Omental fat pad (tissue), 4 donors: ENCODE measurements around the gene ANK3. TPM values are rescaled to one million over a fixed set of nuclear protein-coding genes. Genes with fewer than 3 reads are reported as not detected.
A peak's percentile ranks its signal among the peaks of the same experiment; 100 is the strongest.

Experiments
- ATAC-seq: fragments of 150-250 bp; one replicate; pipeline ENCODE4 v1.9.1; 2016; ENCODE audit warnings: mild to moderate bottlenecking, moderate library complexity; ENCODE audit not compliant: low FRiP score
- DNase-seq: peaks from one replicate; pipeline ENCODE4 v3.0.0-alpha.2; 2019; ENCODE audit warnings: low spot score
- total RNA-seq, 4 donors: library from RNA; depleted of rRNA; stranded (reverse); fragments of >200 nt; gene quantifications; one replicate each; pipeline ENCODE4 v1.1.0, GENCODE V29; 2016
- TF ChIP-seq, protein P1 (sequence below), 3 donors: fragments of 450-650 bp; IDR thresholded peaks; one replicate each; pipeline ENCODE4 v1.5.1; 2016 to 2017; ENCODE audit warnings: antibody characterized with exemption in 3 of 3, mild to moderate bottlenecking in 3 of 3, moderate library complexity in 2 of 3

ANK3 gene
- total RNA-seq, 4 donors from 2014 or later: 10.5 to 22.5 (median 13.3) TPM

DNA sequence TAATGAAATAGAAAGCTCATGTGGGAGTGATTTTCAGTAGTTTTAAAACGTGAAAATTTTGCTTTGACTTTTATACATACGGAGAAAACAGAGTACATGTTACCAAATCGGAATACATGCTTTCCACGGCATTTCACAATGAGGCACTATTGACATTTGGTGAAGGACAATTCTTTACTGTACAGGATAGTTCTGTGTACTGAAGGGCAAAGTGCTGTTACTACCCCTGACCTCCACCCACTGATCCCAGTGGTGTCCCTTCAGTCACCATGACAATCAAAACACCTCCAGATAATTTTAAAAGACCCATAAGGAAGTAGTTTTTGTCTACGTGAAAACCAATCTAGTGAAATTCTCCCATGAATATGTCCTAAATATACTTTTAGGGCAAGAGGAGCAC, 33.1 kb upstream of the ANK3 start:
- no peak for ATAC-seq
- TF ChIP-seq, protein P1, sequence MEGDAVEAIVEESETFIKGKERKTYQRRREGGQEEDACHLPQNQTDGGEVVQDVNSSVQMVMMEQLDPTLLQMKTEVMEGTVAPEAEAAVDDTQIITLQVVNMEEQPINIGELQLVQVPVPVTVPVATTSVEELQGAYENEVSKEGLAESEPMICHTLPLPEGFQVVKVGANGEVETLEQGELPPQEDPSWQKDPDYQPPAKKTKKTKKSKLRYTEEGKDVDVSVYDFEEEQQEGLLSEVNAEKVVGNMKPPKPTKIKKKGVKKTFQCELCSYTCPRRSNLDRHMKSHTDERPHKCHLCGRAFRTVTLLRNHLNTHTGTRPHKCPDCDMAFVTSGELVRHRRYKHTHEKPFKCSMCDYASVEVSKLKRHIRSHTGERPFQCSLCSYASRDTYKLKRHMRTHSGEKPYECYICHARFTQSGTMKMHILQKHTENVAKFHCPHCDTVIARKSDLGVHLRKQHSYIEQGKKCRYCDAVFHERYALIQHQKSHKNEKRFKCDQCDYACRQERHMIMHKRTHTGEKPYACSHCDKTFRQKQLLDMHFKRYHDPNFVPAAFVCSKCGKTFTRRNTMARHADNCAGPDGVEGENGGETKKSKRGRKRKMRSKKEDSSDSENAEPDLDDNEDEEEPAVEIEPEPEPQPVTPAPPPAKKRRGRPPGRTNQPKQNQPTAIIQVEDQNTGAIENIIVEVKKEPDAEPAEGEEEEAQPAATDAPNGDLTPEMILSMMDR (IDR thresholded peaks at IDR 0.05): no peak
- DNase-seq: no peak

DNA sequence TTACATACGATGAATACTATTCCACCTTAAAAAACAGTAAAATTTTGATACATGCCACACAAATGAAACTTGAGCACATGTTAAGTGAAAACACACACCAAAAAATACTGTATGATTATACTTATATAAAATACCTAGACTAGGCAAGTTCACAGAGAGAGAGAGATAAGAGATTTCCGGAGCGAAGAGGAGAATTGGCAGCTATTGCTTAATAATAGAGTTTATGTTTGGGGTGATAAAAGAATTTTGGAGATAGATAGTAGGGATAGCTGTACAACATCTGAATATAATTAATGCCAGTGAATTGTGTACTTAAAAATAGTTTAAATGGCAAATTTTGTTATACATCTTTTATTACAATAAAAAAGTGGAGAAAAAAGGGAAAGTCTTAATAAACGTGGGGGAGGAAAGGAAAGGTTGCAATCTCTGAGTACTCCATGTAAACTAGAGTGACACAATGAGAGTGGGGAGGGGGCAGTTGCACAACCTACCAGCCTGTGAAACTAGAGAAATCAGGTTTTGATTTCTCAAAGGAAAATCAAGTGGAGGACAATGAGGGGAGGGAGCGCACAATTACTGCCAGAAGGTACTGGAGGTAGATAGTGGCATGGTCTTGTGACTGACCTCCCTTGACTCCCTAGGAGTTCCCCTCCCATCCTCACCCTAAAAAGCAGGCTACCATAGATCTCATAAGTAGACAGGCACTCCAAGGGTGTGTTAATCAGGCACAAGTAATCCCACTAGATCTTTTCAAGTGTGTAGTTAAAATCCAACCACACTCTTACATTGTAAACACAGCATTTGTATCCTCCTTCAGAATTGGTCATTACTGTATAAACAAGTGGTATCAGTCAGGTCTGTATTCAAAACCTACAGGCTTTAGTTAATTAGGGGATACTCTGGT, 31.6 kb upstream of the ANK3 start:
- peak; percentile 46 for ATAC-seq
- DNase-seq: no peak
- TF ChIP-seq, protein P1 (IDR thresholded peaks at IDR 0.05): no peak

DNA sequence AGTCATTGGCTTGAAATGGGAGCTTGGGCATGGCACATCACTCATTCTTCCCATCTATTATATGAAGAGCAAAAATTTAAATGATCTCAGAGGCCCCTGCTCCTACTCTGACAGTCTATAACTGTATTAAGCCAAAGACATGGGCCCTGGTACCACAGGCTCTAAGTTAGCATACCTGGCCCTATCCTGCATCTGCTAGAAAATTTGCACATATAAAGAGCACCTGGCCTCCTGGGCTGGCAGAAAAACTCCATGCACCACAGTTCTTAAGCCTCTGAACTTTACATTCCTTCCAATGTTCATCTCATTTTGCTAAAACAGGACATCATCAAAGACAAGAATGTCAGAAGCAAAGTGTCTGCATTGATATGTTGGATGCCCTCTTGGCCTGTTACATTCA, 29.6 kb upstream of the ANK3 start:
- no peak for ATAC-seq
- TF ChIP-seq, protein P1 (IDR thresholded peaks at IDR 0.05): no peak
- no peak for DNase-seq

DNA sequence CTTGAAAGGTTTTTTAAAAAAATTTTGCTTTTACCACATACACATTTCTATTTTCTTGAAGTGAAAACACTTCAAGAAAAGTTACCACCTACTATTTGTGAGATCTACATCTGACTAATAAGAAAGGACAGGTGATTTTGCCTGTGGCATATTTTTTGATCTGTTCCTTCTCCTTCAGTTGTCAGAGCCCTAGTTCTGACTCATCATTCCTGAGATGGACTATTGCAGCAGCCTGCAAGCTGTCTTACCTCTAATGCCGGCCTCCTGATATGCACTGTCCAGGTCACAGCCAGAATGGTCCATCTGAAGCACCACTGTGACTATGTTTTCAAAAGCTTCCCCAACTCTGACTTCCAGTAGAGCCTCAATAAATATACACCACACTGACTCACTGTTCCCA, 28.2 kb upstream of the ANK3 start:
- no peak for ATAC-seq

DNA sequence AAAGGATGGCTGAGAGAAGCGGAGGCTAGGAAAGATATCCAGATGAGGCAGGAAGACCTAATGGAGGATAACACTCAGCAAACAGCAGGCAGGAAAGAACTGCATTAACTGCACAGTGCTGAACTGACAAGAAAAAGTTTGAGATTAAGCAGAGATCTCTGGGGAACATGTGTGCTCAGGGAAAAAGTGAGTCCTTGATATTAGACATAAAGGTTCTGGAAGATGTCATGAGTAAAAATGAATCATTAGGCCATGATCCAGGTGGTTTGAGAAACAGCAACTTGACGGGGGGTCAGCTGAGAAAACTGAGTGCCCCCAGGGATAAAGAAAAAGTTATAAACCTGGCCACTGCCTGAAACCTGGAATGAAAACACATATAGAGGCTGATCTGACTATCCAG, 27.3 kb upstream of the ANK3 start:
- DNase-seq: no peak
- TF ChIP-seq, protein P1 (IDR thresholded peaks at IDR 0.05): no peak
- ATAC-seq: no peak

More for the DNA sequence above, 28.2 kb upstream of the ANK3 start:
- no peak for DNase-seq
- TF ChIP-seq, protein P1 (IDR thresholded peaks at IDR 0.05): no peak

DNA sequence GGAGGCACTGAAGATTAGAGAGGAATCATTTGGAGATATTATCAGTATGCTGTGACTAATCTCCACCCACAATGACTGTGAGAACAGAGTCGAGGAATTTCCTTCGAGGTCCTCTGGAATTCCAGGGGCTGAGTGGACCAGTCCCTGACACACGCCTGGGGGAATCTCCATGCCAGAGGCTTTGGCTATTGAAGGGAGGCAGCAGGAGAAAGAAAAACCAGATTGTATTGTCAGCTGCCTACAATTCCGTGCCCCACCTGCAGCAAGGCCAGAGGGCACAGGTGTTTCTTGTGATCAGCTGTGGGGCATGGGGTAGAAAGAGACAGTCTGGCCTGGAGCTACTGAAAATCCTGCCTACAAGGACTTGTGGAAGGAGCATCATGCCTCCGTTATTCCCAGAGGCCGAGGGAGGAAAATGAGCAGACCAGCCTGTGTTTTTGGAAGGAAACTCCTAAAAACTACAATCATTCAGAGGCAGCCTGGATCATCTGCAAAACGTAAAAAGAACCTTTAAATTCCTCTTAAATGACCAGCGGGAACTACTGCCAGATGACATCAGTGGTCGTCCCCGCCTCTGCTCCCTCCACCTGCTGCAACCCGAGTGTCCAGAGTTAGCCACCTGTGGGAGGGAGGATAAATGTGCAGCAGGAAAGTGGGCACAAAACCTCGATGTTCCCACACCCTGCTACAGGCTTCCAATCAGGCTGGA, 25.4 kb upstream of the ANK3 start:
- TF ChIP-seq, protein P1 (IDR thresholded peaks at IDR 0.05): no peak
- DNase-seq (no peak), ATAC-seq (no peak)
